Muscle of arm (tissue), 12 donors: Measurements from ENCODE around the gene NUTM1. TPM values are rescaled to one million over a fixed set of nuclear protein-coding genes. Genes with fewer than 3 reads are reported as not detected.

Experiments
- polyA plus RNA-seq, 12 donors: library from polyadenylated mRNA; unstranded; fragments of 120-200 nt; gene quantifications; one replicate each; pipeline ENCODE4 v1.2.1, GENCODE V29; 2013; ENCODE audit not compliant: insufficient read length in 12 of 12

NUTM1 gene
- polyA plus RNA-seq, 12 donors: 0.05 TPM; not detected in 11

Other genes starting within 250 kb of the NUTM1 start
- 10 to 100 TPM in 11 of 12 donors, not detected in 1; 33.8 to 66.2 (median 55.7) TPM for gene EMC7, start 241.5 kb upstream of the NUTM1 start, polyA plus RNA-seq
- 1 to 10 TPM in 11 of 12 donors, not detected in 1; 1.2 to 2.3 (median 2.0) TPM for gene PGBD4, start 241.2 kb upstream of the NUTM1 start, polyA plus RNA-seq
- 100 to 1,000 TPM in 6 of 12 donors, 10 to 100 TPM in 5, not detected in 1; 64.5 to 175 (median 116) TPM for gene KATNBL1, start 133.2 kb upstream of the NUTM1 start, polyA plus RNA-seq
- 100 to 1,000 TPM in 1 of 12 donors, 10 to 100 TPM in 10, not detected in 1; 69.0 to 147 (median 82.7) TPM for gene EMC4, start 118.3 kb upstream of the NUTM1 start, polyA plus RNA-seq
- gene SLC12A6, start 5.5 kb upstream of the NUTM1 start, polyA plus RNA-seq: 10 to 100 TPM in 11 of 12 donors, not detected in 1; 14.3 to 26.0 (median 20.9) TPM
- 100 to 1,000 TPM in 5 of 12 donors, 10 to 100 TPM in 6, not detected in 1; 54.1 to 114 (median 99.4) TPM for gene NOP10, start 179 bp upstream of the NUTM1 start, polyA plus RNA-seq
- 10 to 100 TPM in 11 of 12 donors, not detected in 1; 25.1 to 61.9 (median 33.0) TPM for gene LPCAT4, start 23.9 kb downstream of the NUTM1 start, polyA plus RNA-seq
- 100 to 1,000 TPM in 1 of 12 donors, 10 to 100 TPM in 10, not detected in 1; 21.5 to 171 (median 55.7) TPM for gene GOLGA8A, start 94.5 kb downstream of the NUTM1 start, polyA plus RNA-seq
- 100 to 1,000 TPM in 1 of 12 donors, 10 to 100 TPM in 10, not detected in 1; 13.6 to 100 (median 43.6) TPM for gene GOLGA8B, start 240.3 kb downstream of the NUTM1 start, polyA plus RNA-seq